ENCODE data around the gene C6orf62.
"Not testable (repeated sequence)": the region's sequence is repeated elsewhere in the genome, so short reads cannot be mapped to it uniquely, and the experiment has no call there.

C6orf62 gene

GRCh38 chr6:24718449-24719124, 367 bp downstream of the C6orf62 start:
- Histone ChIP-seq H3K27me3 (ENCODE audit: low read depth, low read length) (no peaks in the 10 kb centered on the region), H3K4me1 (ENCODE audit: control insufficient read depth in 1 of 2, insufficient read depth in 2 of 2, low read length in 2 of 2) (peaks cover 13 to 44% of the 10 kb centered on the region in 2 donors), H3K36me3 (ENCODE audit: control insufficient read depth in 1 of 2, insufficient read depth in 2 of 2, low read length in 2 of 2) (peaks cover 20 to 22% of the 10 kb centered on the region in 2 donors), H3K27ac (ENCODE audit: low read length) (peak overlapping the region; percentile 99), H3K4me3 (ENCODE audit: low read depth in 1 of 2, low read length in 2 of 2) (peak overlapping the region; percentile 86 to 91), H3K9me3 (ENCODE audit: control insufficient read depth in 1 of 2, low read length in 2 of 2) (no peaks in the 10 kb centered on the region)

GRCh38 chr6:24716602-24717148, 2.3 kb downstream of the C6orf62 start:
- Histone ChIP-seq H3K4me1 (ENCODE audit: control insufficient read depth in 1 of 2, insufficient read depth in 2 of 2, low read length in 2 of 2) (peaks cover 13 to 54% of the 10 kb centered on the region in 2 donors), H3K36me3 (ENCODE audit: control insufficient read depth in 1 of 2, insufficient read depth in 2 of 2, low read length in 2 of 2) (peaks cover 33 to 34% of the 10 kb centered on the region in 2 donors), H3K4me3 (ENCODE audit: low read depth in 1 of 2, low read length in 2 of 2) (peak overlapping the region; percentile 86 to 91)
- H3K27me3 ChIP-seq (ENCODE audit: low read depth, low read length); H3K27ac ChIP-seq (ENCODE audit: low read length); H3K9me3 ChIP-seq (ENCODE audit: control insufficient read depth in 1 of 2, low read length in 2 of 2): not testable (repeated sequence)

- no peak overlapping the region for H3K27ac ChIP-seq (ENCODE audit: low read length)
- H3K4me3 ChIP-seq (ENCODE audit: low read depth in 1 of 2, low read length in 2 of 2) = no peak overlapping the region
- H3K9me3 ChIP-seq (ENCODE audit: control insufficient read depth in 1 of 2, low read length in 2 of 2) = no peaks in the 10 kb centered on the region
- H3K36me3 ChIP-seq (ENCODE audit: control insufficient read depth in 1 of 2, insufficient read depth in 2 of 2, low read length in 2 of 2) = peaks cover 70 to 83% of the 10 kb centered on the region in 2 donors
- no peaks in the 10 kb centered on the region for H3K27me3 ChIP-seq (ENCODE audit: low read depth, low read length)
- peaks cover 13 to 28% of the 10 kb centered on the region in 2 donors for H3K4me1 ChIP-seq (ENCODE audit: control insufficient read depth in 1 of 2, insufficient read depth in 2 of 2, low read length in 2 of 2)
Observed at GRCh38 chr6:24710519-24711303, 8.2 kb downstream of the C6orf62 start.

DNA sequence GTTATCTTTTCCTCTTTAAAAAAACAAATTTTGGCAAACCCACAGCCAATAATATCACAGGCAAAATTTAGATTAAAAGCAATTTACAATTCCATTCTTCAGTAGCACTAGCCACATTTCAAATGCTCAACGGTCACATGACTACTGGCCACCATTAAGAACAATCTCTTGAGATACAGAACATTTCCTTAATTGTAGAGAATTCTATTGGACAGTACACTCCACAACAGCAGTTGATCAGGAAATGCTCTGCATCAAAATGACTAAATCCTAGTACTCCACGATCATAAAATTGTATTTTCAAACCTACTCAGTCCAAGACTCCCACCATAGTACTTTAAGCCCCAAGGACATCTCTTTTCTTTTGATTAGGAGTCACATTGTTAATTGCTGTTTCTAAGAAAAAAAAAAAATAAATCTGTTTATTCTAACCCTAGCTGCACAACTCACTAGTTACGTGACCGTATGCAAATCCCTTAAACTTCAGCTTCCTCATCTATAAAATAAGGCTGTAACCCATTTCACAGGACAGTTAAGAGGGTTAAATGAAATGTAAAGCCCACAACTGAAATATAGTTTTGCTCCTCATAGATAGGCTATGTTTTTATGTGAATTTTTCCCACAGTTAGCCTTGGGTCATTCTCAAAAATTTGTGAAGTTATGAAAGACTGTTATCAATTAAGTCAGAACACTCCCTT, 9.8 kb downstream of the C6orf62 start:
- Histone ChIP-seq H3K27ac (ENCODE audit: low read length) (no peak overlapping the region), H3K9me3 (ENCODE audit: control insufficient read depth in 1 of 2, low read length in 2 of 2) (no peaks in the 10 kb centered on the region), H3K27me3 (ENCODE audit: low read depth, low read length) (no peaks in the 10 kb centered on the region), H3K4me3 (ENCODE audit: low read depth in 1 of 2, low read length in 2 of 2) (no peak overlapping the region), H3K36me3 (ENCODE audit: control insufficient read depth in 1 of 2, insufficient read depth in 2 of 2, low read length in 2 of 2) (peaks cover 72 to 86% of the 10 kb centered on the region in 2 donors), H3K4me1 (ENCODE audit: control insufficient read depth in 1 of 2, insufficient read depth in 2 of 2, low read length in 2 of 2) (peaks cover 4 to 14% of the 10 kb centered on the region in 2 donors)

DNA sequence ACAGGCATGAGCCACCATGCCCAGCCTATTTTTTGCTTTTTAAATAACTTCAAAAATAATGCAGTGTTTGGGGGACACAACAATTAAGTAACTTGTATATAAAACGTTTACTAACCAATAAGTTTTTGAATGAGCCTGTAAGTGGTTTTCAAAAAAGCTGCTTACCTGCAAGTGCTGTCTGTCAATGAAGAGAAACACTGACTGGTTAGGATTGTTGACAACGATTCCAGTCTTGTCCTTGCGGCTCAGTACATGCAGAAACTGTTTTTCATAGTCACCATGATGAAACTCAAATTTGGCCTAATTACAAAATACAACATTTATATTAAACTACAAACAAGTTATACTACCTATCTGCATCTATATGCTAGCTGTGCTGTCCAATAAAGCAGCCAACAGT, 10.3 kb downstream of the C6orf62 start:
- Histone ChIP-seq H3K36me3 (ENCODE audit: control insufficient read depth in 1 of 2, insufficient read depth in 2 of 2, low read length in 2 of 2) (peaks cover 72 to 88% of the 10 kb centered on the region in 2 donors), H3K4me3 (ENCODE audit: low read depth in 1 of 2, low read length in 2 of 2) (no peak overlapping the region), H3K9me3 (ENCODE audit: control insufficient read depth in 1 of 2, low read length in 2 of 2) (no peaks in the 10 kb centered on the region), H3K4me1 (ENCODE audit: control insufficient read depth in 1 of 2, insufficient read depth in 2 of 2, low read length in 2 of 2) (peaks cover 0 to 10% of the 10 kb centered on the region in 2 donors), H3K27me3 (ENCODE audit: low read depth, low read length) (no peaks in the 10 kb centered on the region), H3K27ac (ENCODE audit: low read length) (no peak overlapping the region)

- H3K4me3 ChIP-seq (ENCODE audit: low read depth in 1 of 2, low read length in 2 of 2) = no peak overlapping the region
- H3K9me3 ChIP-seq (ENCODE audit: control insufficient read depth in 1 of 2, low read length in 2 of 2) = no peaks in the 10 kb centered on the region
- H3K27ac ChIP-seq (ENCODE audit: low read length) = no peak overlapping the region
- peaks cover 50 to 77% of the 10 kb centered on the region in 2 donors for H3K36me3 ChIP-seq (ENCODE audit: control insufficient read depth in 1 of 2, insufficient read depth in 2 of 2, low read length in 2 of 2)
- H3K4me1 ChIP-seq (ENCODE audit: control insufficient read depth in 1 of 2, insufficient read depth in 2 of 2, low read length in 2 of 2) = no peaks in the 10 kb centered on the region
- no peaks in the 10 kb centered on the region for H3K27me3 ChIP-seq (ENCODE audit: low read depth, low read length)
Observed at GRCh38 chr6:24704468-24704867, 14.5 kb downstream of the C6orf62 start.

DNA sequence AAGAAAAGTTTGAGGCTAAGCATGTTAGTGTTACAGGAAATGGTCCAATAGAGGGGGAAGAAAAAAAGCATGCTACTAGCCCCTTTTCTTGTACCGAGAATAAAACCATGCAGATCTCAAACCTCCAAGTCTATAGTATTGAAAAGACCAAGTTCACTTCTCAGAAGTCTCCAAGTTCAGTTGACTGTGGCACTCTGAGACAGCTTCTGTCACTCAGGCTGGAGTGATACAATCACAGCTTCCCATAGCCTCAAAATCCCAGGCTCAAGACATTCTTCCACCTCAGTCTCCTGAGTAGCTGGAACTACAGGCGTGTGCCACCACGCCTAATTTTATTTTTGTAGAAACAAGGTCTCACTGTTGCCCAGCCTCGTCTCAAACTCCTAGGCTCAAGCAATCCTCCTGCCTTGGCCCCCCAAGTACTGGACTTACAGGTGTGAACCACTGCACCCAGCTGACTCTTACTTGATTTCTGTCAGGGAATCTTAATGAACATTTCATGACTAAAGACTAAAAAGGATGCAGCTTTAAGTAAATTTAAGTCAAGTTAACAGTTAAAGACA, 16.2 kb downstream of the C6orf62 start:
- Histone ChIP-seq H3K4me1 (ENCODE audit: control insufficient read depth in 1 of 2, insufficient read depth in 2 of 2, low read length in 2 of 2) (no peaks in the 10 kb centered on the region), H3K9me3 (ENCODE audit: control insufficient read depth in 1 of 2, low read length in 2 of 2) (no peaks in the 10 kb centered on the region)

DNA sequence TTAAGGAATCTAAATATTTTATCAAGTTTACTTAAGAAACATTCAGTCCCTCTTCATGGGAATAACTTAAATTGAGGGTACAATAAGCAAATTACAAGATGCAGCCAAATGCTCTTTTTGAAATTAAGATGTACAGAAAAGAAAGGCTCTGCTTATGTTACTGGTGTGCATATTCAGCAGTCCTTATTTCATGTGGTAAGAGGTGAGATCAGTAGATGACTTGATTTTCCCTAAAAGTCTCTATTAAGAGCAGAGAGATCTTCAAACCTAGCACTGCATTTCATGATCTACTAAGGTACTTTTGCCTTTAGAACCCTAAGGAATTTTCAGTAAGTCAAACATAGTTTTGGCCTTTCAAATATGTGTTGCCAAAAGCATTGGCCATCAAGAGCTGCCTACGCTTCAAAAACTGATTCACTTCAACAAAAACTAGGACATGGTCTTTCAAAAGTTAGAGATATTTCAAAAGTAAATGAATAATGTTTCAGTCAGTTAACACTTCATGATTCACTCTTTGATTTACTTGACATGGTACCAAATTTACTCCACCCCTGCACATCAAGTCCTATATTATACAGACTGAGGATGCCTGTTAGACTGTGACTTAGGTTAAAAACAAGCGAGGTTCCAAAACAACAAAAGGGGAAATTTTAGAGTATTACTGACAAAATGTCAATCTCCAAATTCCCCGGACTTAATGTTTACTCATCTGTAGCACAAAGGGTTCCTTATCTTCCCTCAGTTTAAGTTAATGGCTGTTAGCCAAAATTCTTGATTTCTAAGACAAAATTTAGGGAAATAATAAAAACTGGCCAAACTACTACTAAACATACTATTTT, 19.2 kb downstream of the C6orf62 start:
- Histone ChIP-seq H3K27me3 (ENCODE audit: low read depth, low read length) (no peaks in the 10 kb centered on the region), H3K36me3 (ENCODE audit: control insufficient read depth in 1 of 2, insufficient read depth in 2 of 2, low read length in 2 of 2) (peaks cover 18 to 31% of the 10 kb centered on the region in 2 donors), H3K4me1 (ENCODE audit: control insufficient read depth in 1 of 2, insufficient read depth in 2 of 2, low read length in 2 of 2) (no peaks in the 10 kb centered on the region), H3K4me3 (ENCODE audit: low read depth in 1 of 2, low read length in 2 of 2) (no peak overlapping the region), H3K9me3 (ENCODE audit: control insufficient read depth in 1 of 2, low read length in 2 of 2) (no peaks in the 10 kb centered on the region), H3K27ac (ENCODE audit: low read length) (no peak overlapping the region)

More for the DNA sequence above, 16.2 kb downstream of the C6orf62 start:
- Histone ChIP-seq H3K4me3 (ENCODE audit: low read depth in 1 of 2, low read length in 2 of 2) (no peak overlapping the region), H3K27ac (ENCODE audit: low read length) (no peak overlapping the region), H3K27me3 (ENCODE audit: low read depth, low read length) (no peaks in the 10 kb centered on the region), H3K36me3 (ENCODE audit: control insufficient read depth in 1 of 2, insufficient read depth in 2 of 2, low read length in 2 of 2) (peaks cover 37 to 60% of the 10 kb centered on the region in 2 donors)

DNA sequence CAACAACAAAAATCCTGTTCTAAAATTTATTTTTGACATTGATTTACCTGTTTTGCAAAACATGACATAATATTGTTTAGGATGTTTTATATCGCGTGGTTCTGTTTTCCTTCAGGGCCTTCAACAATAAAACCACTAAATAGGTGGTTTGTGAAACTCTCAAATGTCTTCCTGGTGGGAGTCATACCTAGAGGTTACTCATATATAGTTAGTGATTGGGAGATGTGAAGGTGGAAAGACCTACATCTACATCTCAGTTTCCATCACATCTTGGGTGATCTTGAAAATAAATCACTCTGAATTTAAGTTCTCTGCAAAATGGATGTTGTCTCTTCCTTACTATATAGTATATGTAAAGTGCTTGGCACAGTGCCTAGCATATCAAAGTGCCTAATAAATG, 22.9 kb downstream of the C6orf62 start:
- no peaks in the 10 kb centered on the region for H3K9me3 ChIP-seq (ENCODE audit: control insufficient read depth in 1 of 2, low read length in 2 of 2)
- no peak overlapping the region for H3K4me3 ChIP-seq (ENCODE audit: low read depth in 1 of 2, low read length in 2 of 2)
- no peak overlapping the region for H3K27ac ChIP-seq (ENCODE audit: low read length)
- no peaks in the 10 kb centered on the region for H3K4me1 ChIP-seq (ENCODE audit: control insufficient read depth in 1 of 2, insufficient read depth in 2 of 2, low read length in 2 of 2)
- no peaks in the 10 kb centered on the region for H3K27me3 ChIP-seq (ENCODE audit: low read depth, low read length)
- H3K36me3 ChIP-seq (ENCODE audit: control insufficient read depth in 1 of 2, insufficient read depth in 2 of 2, low read length in 2 of 2) = no peaks in the 10 kb centered on the region

DNA sequence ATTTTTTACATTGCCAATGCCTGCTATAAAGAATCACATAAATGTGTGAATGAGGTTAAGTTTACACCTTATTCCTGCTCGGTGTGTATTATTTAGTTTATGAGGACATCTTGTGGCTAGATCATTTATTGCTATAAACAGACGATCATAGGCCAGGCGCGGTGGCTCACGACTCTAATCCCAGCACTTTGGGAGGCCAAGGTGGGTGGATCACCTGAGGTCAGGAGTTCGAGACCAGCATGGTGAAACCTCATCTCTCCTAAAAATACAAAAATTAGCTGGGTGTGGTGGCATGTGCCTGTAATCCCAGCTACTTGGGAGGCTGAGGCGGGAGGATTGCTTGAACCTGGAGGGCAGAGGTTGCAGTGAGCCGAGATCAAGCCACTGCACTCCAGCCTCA, 23.3 kb downstream of the C6orf62 start:
- not testable (repeated sequence) for H3K36me3 ChIP-seq (ENCODE audit: control insufficient read depth in 1 of 2, insufficient read depth in 2 of 2, low read length in 2 of 2); H3K27me3 ChIP-seq (ENCODE audit: low read depth, low read length); H3K27ac ChIP-seq (ENCODE audit: low read length); H3K4me3 ChIP-seq (ENCODE audit: low read depth in 1 of 2, low read length in 2 of 2); H3K4me1 ChIP-seq (ENCODE audit: control insufficient read depth in 1 of 2, insufficient read depth in 2 of 2, low read length in 2 of 2); H3K9me3 ChIP-seq (ENCODE audit: control insufficient read depth in 1 of 2, low read length in 2 of 2)
